Natural killer cell (primary cell): ENCODE measurements around the gene KLK4. TPM values are rescaled to one million over a fixed set of nuclear protein-coding genes. Genes with fewer than 3 reads are reported as not detected.
A peak's percentile ranks its signal among the peaks of the same experiment; 100 is the strongest.

Experiments used
- ATAC-seq, 3 donors: fragments of 150-1000 bp in 2 of 3; fragments of 200-7000 bp in 1 of 3; cut with Tn5 transposase; 1 replicate in 1 of 3; 2 replicates in 2 of 3; pipeline ENCODE4 v1.10.0; 2021; ENCODE audit warnings: mild to moderate bottlenecking in 2 of 3, moderate library complexity in 2 of 3
- DNase-seq, 2 donors: peaks; one replicate each; pipeline versions ENCODE4 v3.0.0 to v3.0.0-alpha.2; 2013 to 2021; ENCODE audit warnings: mixed read lengths in 1 of 2
- H3K27ac ChIP-seq: one replicate; pipeline ENCODE4 v1.5.1; 2013; ENCODE audit warnings: mild to moderate bottlenecking, low read length
- H3K27me3 ChIP-seq: one replicate; pipeline ENCODE4 v1.6.1; 2013; ENCODE audit warnings: low read length; ENCODE audit not compliant: control insufficient read depth, insufficient read depth
- H3K36me3 ChIP-seq: one replicate; pipeline ENCODE4 v1.6.1; 2013; ENCODE audit warnings: low read length; ENCODE audit not compliant: control insufficient read depth, insufficient read depth
- H3K4me1 ChIP-seq: one replicate; pipeline ENCODE4 v1.6.1; 2013; ENCODE audit warnings: low read length; ENCODE audit not compliant: control insufficient read depth, insufficient read depth
- H3K4me3 ChIP-seq: one replicate; pipeline ENCODE4 v1.5.1; 2013; ENCODE audit warnings: low read length
- H3K9me3 ChIP-seq: one replicate; pipeline ENCODE4 v1.6.1; 2013; ENCODE audit warnings: low read length; ENCODE audit not compliant: control insufficient read depth, insufficient read depth
- H3K27ac Mint-ChIP-seq, 2 donors: one replicate each; pipeline ENCODE4 v1.8.0; 2022; ENCODE audit warnings: mild to moderate bottlenecking in 2 of 2, mixed read lengths in 2 of 2, moderate library complexity in 1 of 2
- H3K27me3 Mint-ChIP-seq, 2 donors: one replicate each; pipeline ENCODE4 v1.8.0; 2022; ENCODE audit warnings: low read depth in 2 of 2, mixed read lengths in 2 of 2
- H3K36me3 Mint-ChIP-seq: one replicate; pipeline ENCODE4 v1.8.0; 2022; ENCODE audit warnings: mixed read lengths
- H3K4me1 Mint-ChIP-seq, 2 donors: one replicate each; pipeline ENCODE4 v1.8.0; 2022; ENCODE audit warnings: mixed read lengths in 2 of 2
- H3K4me3 Mint-ChIP-seq: one replicate; pipeline ENCODE4 v1.8.0; 2022; ENCODE audit warnings: mild to moderate bottlenecking, moderate library complexity, mixed read lengths
- H3K9me3 Mint-ChIP-seq, 2 donors: one replicate each; pipeline ENCODE4 v1.8.0; 2022; ENCODE audit warnings: mixed read lengths in 2 of 2
- CTCF ChIP-seq: fragments of 200-600 bp; IDR thresholded peaks from one replicate; pipeline ENCODE4 v1.8.0; 2022; ENCODE audit warnings: antibody characterized with exemption
- WGBS: methylation state at CpG from one replicate; pipeline ENCODE4 v1.1.7; 2013; ENCODE audit warnings: missing lambda C conversion rate; ENCODE audit not compliant: insufficient coverage; 5-methylcytosine and 5-hydroxymethylcytosine counted together
- intact Hi-C: fragments of 100-400 bp; cut with micrococcal nuclease; formaldehyde crosslinking; loops from one replicate; pipeline ENCODE4 v1.14.2; 2022
- total RNA-seq, 4 donors: library from RNA; stranded (reverse); fragments of 120-200 nt in 1 of 4; gene quantifications; one replicate each; pipeline versions ENCODE4 v1.2.3 to v1.2.4, GENCODE V29; 2013 to 2022

The KLK4 gene
- total RNA-seq, 3 donors from 2014 or later (not counting 1 experiment from before 2014, with no cell fraction given), result not detected

GRCh38 chr19:50926144-50926543 is 14.9 kb upstream of the KLK4 start:
- H3K4me3 ChIP-seq, result no peak overlapping the region
- ATAC-seq, result no peak
- H3K4me1 ChIP-seq, result peaks cover 6% of the 10 kb centered on the region
- peaks cover 12 to 31% of the 10 kb centered on the region in 2 donors for H3K27me3 Mint-ChIP-seq
- no peaks in the 10 kb centered on the region for H3K36me3 Mint-ChIP-seq
- DNase-seq, result no peak
- intact Hi-C loops, result no loop called here
- peaks cover 8 to 11% of the 10 kb centered on the region in 2 donors for H3K4me1 Mint-ChIP-seq
- H3K27ac ChIP-seq, result no peak overlapping the region
- H3K27ac Mint-ChIP-seq, result no peak overlapping the region
- H3K27me3 ChIP-seq, result peaks cover 3% of the 10 kb centered on the region
- WGBS, result 66% methylated on average over 4 of the region's 11 CpGs
- no peak overlapping the region for H3K4me3 Mint-ChIP-seq
- TF ChIP-seq CTCF, result no peak
- no peaks in the 10 kb centered on the region for H3K9me3 ChIP-seq
- no peaks in the 10 kb centered on the region for H3K9me3 Mint-ChIP-seq
- no peaks in the 10 kb centered on the region for H3K36me3 ChIP-seq

GRCh38 chr19:50925734-50926133 is 14.5 kb upstream of the KLK4 start:
- Histone ChIP-seq H3K27me3 (peaks cover 3% of the 10 kb centered on the region), H3K9me3 (no peaks in the 10 kb centered on the region), H3K4me1 (peaks cover 6% of the 10 kb centered on the region), H3K27ac (no peak overlapping the region), H3K4me3 (no peak overlapping the region), H3K36me3 (no peaks in the 10 kb centered on the region)
- WGBS, result 85% methylated on average over 2 of the region's 2 CpGs
- no peak for ATAC-seq
- H3K4me1 Mint-ChIP-seq, result peaks cover 8 to 10% of the 10 kb centered on the region in 2 donors
- intact Hi-C loops, result no loop called here
- H3K9me3 Mint-ChIP-seq, result no peaks in the 10 kb centered on the region
- H3K27ac Mint-ChIP-seq, result no peak overlapping the region
- peaks cover 9 to 26% of the 10 kb centered on the region in 2 donors for H3K27me3 Mint-ChIP-seq
- no peak for DNase-seq
- H3K4me3 Mint-ChIP-seq, result no peak overlapping the region
- H3K36me3 Mint-ChIP-seq, result no peaks in the 10 kb centered on the region
- TF ChIP-seq CTCF, result no peak

- Histone ChIP-seq H3K27me3 (peaks cover 3% of the 10 kb centered on the region), H3K9me3 (no peaks in the 10 kb centered on the region), H3K36me3 (no peaks in the 10 kb centered on the region), H3K27ac (no peak overlapping the region), H3K4me1 (peaks cover 6% of the 10 kb centered on the region), H3K4me3 (no peak overlapping the region)
- Mint-ChIP-seq H3K36me3 (no peaks in the 10 kb centered on the region), H3K27ac (no peak overlapping the region), H3K27me3 (peaks cover 18 to 28% of the 10 kb centered on the region in 2 donors), H3K4me3 (no peak overlapping the region), H3K4me1 (peaks cover 8 to 10% of the 10 kb centered on the region in 2 donors), H3K9me3 (no peaks in the 10 kb centered on the region)
- TF ChIP-seq CTCF, result no peak
- 64% methylated on average over 6 of the region's 6 CpGs for WGBS
- no peak for DNase-seq
- no peak for ATAC-seq
- intact Hi-C loops, result no loop called here
Observed at GRCh38 chr19:50924586-50924985, 13.4 kb upstream of the KLK4 start.

- Histone ChIP-seq H3K36me3 (no peaks in the 10 kb centered on the region), H3K9me3 (no peaks in the 10 kb centered on the region), H3K4me3 (no peak overlapping the region), H3K27me3 (peaks cover 5% of the 10 kb centered on the region), H3K27ac (no peak overlapping the region), H3K4me1 (peaks cover 6% of the 10 kb centered on the region)
- Mint-ChIP-seq H3K4me1 (peaks cover 8 to 10% of the 10 kb centered on the region in 2 donors), H3K4me3 (no peak overlapping the region), H3K9me3 (no peaks in the 10 kb centered on the region), H3K27me3 (peaks cover 25 to 27% of the 10 kb centered on the region in 2 donors), H3K36me3 (no peaks in the 10 kb centered on the region), H3K27ac (no peak overlapping the region)
- TF ChIP-seq CTCF, result peak; percentile 78
- DNase-seq (peak; percentile 57 to 90), ATAC-seq (peak; percentile 88 to 100 (median 99))
- intact Hi-C loops, result loop anchor here (2.0 kb wide), 1 partner anchor 16 kb away; no protein-coding TSS in a partner anchor
- WGBS, result 32% methylated on average over 21 of the region's 21 CpGs
Observed at GRCh38 chr19:50922317-50922853, 11.2 kb upstream of the KLK4 start.
